Activated CD8-positive, alpha-beta T cell treated with anti-CD3 and anti-CD28 coated beads, Interleukin-2, amount 10 ng/mL, durations not matched to agents 7 days and 5 days (primary cell): ENCODE data around the gene SUN3. TPM values are rescaled to one million over a fixed set of nuclear protein-coding genes. Genes with fewer than 3 reads are reported as not detected.

Experiments
- ATAC-seq: fragments of 150-1000 bp; cut with Tn5 transposase; one replicate; pipeline ENCODE4 v1.10.0; 2021; ENCODE audit warnings: moderate library complexity
- CTCF ChIA-PET: fragments of 350-600 bp; sonication (Branson Sonifier 250); formaldehyde crosslinking; loops from one replicate; lab custom pipeline; 2021; ENCODE audit warnings: antibody characterized with exemption; lab: Charles Lee
- POLR2A ChIA-PET: fragments of 350-600 bp; sonication (Branson Sonifier 250); formaldehyde crosslinking; loops from one replicate; lab custom pipeline; 2021; ENCODE audit warnings: antibody characterized with exemption; lab: Charles Lee
- DNase-seq: peaks from one replicate; pipeline ENCODE4 v3.0.0-alpha.2; 2020
- H3K27ac Mint-ChIP-seq: one replicate; pipeline ENCODE4 v1.8.0; 2021; ENCODE audit warnings: mild to moderate bottlenecking, mixed read lengths
- H3K27me3 Mint-ChIP-seq: one replicate; pipeline ENCODE4 v1.8.0; 2021; ENCODE audit warnings: low read depth, mixed read lengths
- H3K36me3 Mint-ChIP-seq: one replicate; pipeline ENCODE4 v1.8.0; 2021; ENCODE audit warnings: low read depth, mixed read lengths
- H3K4me1 Mint-ChIP-seq: one replicate; pipeline ENCODE4 v1.8.0; 2021; ENCODE audit warnings: low read depth, mixed read lengths
- H3K4me3 Mint-ChIP-seq: one replicate; pipeline ENCODE4 v1.8.0; 2021; ENCODE audit warnings: mild to moderate bottlenecking, mixed read lengths
- H3K9me3 Mint-ChIP-seq: one replicate; pipeline ENCODE4 v1.8.0; 2022; ENCODE audit warnings: mixed read lengths; ENCODE audit not compliant: insufficient read depth
- total RNA-seq, 2 experiments: library from RNA; stranded (reverse); gene quantifications; one replicate each; pipeline ENCODE4 v1.2.3, GENCODE V29; 2021

The SUN3 gene, protein sequence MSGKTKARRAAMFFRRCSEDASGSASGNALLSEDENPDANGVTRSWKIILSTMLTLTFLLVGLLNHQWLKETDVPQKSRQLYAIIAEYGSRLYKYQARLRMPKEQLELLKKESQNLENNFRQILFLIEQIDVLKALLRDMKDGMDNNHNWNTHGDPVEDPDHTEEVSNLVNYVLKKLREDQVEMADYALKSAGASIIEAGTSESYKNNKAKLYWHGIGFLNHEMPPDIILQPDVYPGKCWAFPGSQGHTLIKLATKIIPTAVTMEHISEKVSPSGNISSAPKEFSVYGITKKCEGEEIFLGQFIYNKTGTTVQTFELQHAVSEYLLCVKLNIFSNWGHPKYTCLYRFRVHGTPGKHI
- under 1 TPM in 1 of 2 experiments, not detected in 1; 0.97 TPM for total RNA-seq

DNA sequence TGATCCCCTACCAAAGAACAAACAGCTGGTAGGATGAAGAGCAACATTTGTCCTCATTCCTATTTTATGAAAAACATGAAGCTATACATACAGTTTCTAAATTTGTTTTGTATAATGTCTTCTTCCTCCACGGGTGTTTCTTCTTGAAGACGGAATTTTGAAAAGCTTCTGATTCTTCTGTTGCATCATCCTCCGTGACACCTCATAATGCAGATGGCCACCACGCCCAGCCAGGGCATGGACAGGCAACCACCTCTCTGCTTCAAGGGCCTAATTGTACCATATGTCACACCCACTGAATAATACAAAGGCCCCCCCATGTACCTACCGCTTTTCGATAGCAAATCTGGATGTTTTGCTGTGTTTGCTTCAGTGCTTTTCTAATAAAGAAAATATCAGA is at the start of gene SUN3:
Gene SUN3 (minus strand): TSS at position 170 of the 400 bp plus-strand sequence. CDS start 169 bp downstream, at position 1.
- ChIA-PET CTCF (no interaction called here), POLR2A (no interaction called here)
- no peaks in the 10 kb centered on the region for H3K4me1 Mint-ChIP-seq
- H3K9me3 Mint-ChIP-seq, result peaks cover 4% of the 10 kb centered on the region
- DNase-seq (no peak), ATAC-seq (no peak)
- H3K4me3 Mint-ChIP-seq, result no peak within 1 kb of the TSS
- H3K27me3 Mint-ChIP-seq, result peaks cover 25% of the 10 kb centered on the region
- H3K27ac Mint-ChIP-seq, result no peak within 1 kb of the TSS
- no peaks in the 10 kb centered on the region for H3K36me3 Mint-ChIP-seq

- H3K27me3 Mint-ChIP-seq, result no peaks in the 10 kb centered on the region
- POLR2A ChIA-PET, result no interaction called here
Measured at GRCh38 chr7:48078470-48078869, 49.6 kb upstream of the SUN3 start.

DNA sequence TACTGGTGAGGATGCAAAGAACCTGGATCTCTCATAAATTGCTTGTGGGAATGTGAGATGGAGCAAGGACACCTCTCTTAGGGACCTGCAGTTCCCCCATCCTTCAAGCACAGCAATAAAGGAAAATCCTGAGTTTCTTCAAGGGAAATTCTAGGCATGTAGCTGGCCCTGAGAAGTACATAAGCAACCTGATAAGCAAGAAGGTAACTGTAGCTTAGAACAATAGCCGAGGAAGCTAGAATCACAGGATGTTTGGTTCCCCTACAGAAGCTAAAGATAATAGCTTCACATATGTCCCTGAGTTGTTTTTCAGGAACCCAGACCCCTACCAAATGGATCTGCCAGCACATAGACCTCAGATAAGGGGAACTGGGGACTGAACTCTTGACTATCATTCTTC is 48.5 kb upstream of the SUN3 start:
- Mint-ChIP-seq H3K27ac (no peak overlapping the region), H3K36me3 (peaks cover 3% of the 10 kb centered on the region), H3K4me1 (peaks cover 7% of the 10 kb centered on the region), H3K9me3 (no peaks in the 10 kb centered on the region), H3K27me3 (no peaks in the 10 kb centered on the region), H3K4me3 (no peak overlapping the region)
- ChIA-PET CTCF (interaction anchor here (1.4 kb wide), 1 partner anchor 10 kb away, joined by 3 read pairs; no protein-coding TSS in a partner anchor), POLR2A (no interaction called here)
- DNase-seq, result no peak
- ATAC-seq, result no peak

More at GRCh38 chr7:48078470-48078869, 49.6 kb upstream of the SUN3 start:
- peaks cover 5% of the 10 kb centered on the region for H3K36me3 Mint-ChIP-seq
- no peaks in the 10 kb centered on the region for H3K9me3 Mint-ChIP-seq
- H3K4me1 Mint-ChIP-seq, result peaks cover 16% of the 10 kb centered on the region
- CTCF ChIA-PET, result interaction anchor here (1.4 kb wide), 1 partner anchor 11 kb away, joined by 3 read pairs; no protein-coding TSS in a partner anchor
- no peak for DNase-seq
- no peak overlapping the region for H3K4me3 Mint-ChIP-seq
- ATAC-seq, result no peak
- H3K27ac Mint-ChIP-seq, result no peak overlapping the region

GRCh38 chr7:48074204-48074654 is 45.3 kb upstream of the SUN3 start:
- H3K4me3 Mint-ChIP-seq, result no peak overlapping the region
- ATAC-seq (no peak), DNase-seq (no peak)
- no peaks in the 10 kb centered on the region for H3K27me3 Mint-ChIP-seq
- peaks cover 3% of the 10 kb centered on the region for H3K36me3 Mint-ChIP-seq
- H3K9me3 Mint-ChIP-seq, result peaks cover 4% of the 10 kb centered on the region
- POLR2A ChIA-PET, result no interaction called here
- peaks cover 4% of the 10 kb centered on the region for H3K4me1 Mint-ChIP-seq
- H3K27ac Mint-ChIP-seq, result no peak overlapping the region
- CTCF ChIA-PET, result no interaction called here

GRCh38 chr7:48067475-48067874 is 38.6 kb upstream of the SUN3 start:
- no peak for ATAC-seq
- no peaks in the 10 kb centered on the region for H3K36me3 Mint-ChIP-seq
- POLR2A ChIA-PET, result no interaction called here
- H3K4me3 Mint-ChIP-seq, result no peak overlapping the region
- no peak for DNase-seq
- no peaks in the 10 kb centered on the region for H3K4me1 Mint-ChIP-seq
- no peak overlapping the region for H3K27ac Mint-ChIP-seq
- H3K9me3 Mint-ChIP-seq, result peaks cover 4% of the 10 kb centered on the region
- CTCF ChIA-PET, result interaction anchor here (1.0 to 1.1 kb wide), 2 partner anchors 11 to 99 kb away, joined by 3 read pairs; no protein-coding TSS in a partner anchor
- no peaks in the 10 kb centered on the region for H3K27me3 Mint-ChIP-seq

DNA sequence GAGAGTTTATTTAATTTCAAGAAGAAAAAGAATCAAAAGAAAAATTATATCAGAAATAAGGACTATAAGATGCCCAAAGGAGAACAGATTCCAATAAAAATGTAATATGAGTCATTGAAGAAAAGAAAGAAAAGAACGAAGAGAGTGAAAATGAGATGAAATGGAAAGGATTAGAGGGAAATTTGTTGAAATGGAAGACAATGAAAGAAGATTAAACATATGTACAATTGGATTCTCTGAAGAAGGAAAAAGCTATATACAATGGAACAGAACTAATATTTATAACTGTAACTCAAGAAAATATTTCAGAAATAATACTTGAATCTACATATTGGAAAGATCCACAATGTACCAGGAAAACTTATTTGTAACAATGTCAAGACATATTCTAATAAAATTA is 35.1 kb upstream of the SUN3 start:
- Mint-ChIP-seq H3K36me3 (no peaks in the 10 kb centered on the region), H3K9me3 (no peaks in the 10 kb centered on the region), H3K4me1 (peaks cover 3% of the 10 kb centered on the region), H3K27ac (no peak overlapping the region), H3K4me3 (no peak overlapping the region), H3K27me3 (no peaks in the 10 kb centered on the region)
- ChIA-PET CTCF (no interaction called here), POLR2A (no interaction called here)
- ATAC-seq (no peak), DNase-seq (no peak)

GRCh38 chr7:48059706-48060105 is 30.8 kb upstream of the SUN3 start:
- H3K9me3 Mint-ChIP-seq, result peaks cover 8% of the 10 kb centered on the region
- CTCF ChIA-PET, result interaction anchor here (0.8 kb wide), 1 partner anchor 25 kb away, joined by 3 read pairs; no protein-coding TSS in a partner anchor
- no peak for DNase-seq
- no peak overlapping the region for H3K4me3 Mint-ChIP-seq
- peaks cover 6% of the 10 kb centered on the region for H3K4me1 Mint-ChIP-seq
- H3K27ac Mint-ChIP-seq, result no peak overlapping the region
- POLR2A ChIA-PET, result no interaction called here
- peaks cover 6% of the 10 kb centered on the region for H3K36me3 Mint-ChIP-seq
- no peaks in the 10 kb centered on the region for H3K27me3 Mint-ChIP-seq
- ATAC-seq, result no peak

- ChIA-PET CTCF (no interaction called here), POLR2A (no interaction called here)
- ATAC-seq (no peak), DNase-seq (no peak)
- Mint-ChIP-seq H3K36me3 (peaks cover 6% of the 10 kb centered on the region), H3K27ac (no peak overlapping the region), H3K4me1 (peaks cover 6% of the 10 kb centered on the region), H3K27me3 (no peaks in the 10 kb centered on the region), H3K9me3 (peaks cover 8% of the 10 kb centered on the region), H3K4me3 (no peak overlapping the region)
Measured at GRCh38 chr7:48058990-48059389, 30.1 kb upstream of the SUN3 start.

DNA sequence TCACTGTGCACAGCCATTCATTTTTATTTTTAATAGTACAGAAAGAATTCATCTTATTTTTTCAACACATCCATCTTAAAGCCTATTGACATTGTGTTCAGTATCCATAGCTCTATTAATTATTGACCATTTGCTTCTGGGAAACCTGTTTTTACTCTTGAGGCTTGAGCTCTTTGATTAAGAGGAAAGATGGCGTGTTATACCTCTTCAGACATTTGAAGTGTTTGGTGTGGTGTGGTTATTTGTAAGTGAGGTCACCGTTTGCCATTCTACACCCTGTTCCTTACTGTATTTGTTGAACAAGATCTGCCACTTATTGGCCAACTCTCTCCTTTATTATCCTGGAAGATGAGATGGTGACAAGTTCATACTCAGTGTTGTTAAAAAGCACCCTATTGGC is 24.8 kb upstream of the SUN3 start:
- no peak overlapping the region for H3K4me3 Mint-ChIP-seq
- H3K36me3 Mint-ChIP-seq, result peaks cover 6% of the 10 kb centered on the region
- ChIA-PET CTCF (interaction anchor here (1.2 to 1.3 kb wide), 2 partner anchors 9 to 62 kb away, joined by 3 to 4 read pairs; no protein-coding TSS in a partner anchor), POLR2A (no interaction called here)
- DNase-seq (no peak), ATAC-seq (no peak)
- H3K27me3 Mint-ChIP-seq, result no peaks in the 10 kb centered on the region
- no peak overlapping the region for H3K27ac Mint-ChIP-seq
- H3K4me1 Mint-ChIP-seq, result peaks cover under 1% of the 10 kb centered on the region
- peaks cover 8% of the 10 kb centered on the region for H3K9me3 Mint-ChIP-seq

DNA sequence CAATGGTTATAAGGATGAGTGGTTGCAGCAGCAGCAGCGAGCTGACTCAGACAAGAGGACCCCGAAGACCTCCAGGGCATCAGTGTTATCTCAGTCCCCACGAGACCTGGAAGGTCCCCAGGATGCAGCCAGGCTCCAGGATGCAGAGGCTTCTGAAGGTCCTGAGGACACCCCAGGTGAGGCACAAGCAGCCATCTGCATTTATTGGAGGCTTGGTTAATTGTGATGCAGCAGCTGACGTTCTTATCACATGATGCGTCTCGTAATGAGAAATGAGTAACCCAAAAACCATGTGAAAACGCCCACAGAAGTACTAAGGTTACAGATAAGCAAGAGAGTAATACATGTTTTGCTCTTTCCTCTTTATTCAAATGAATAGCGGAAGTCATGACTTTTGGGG is 23.8 kb upstream of the SUN3 start:
- Mint-ChIP-seq H3K27me3 (no peaks in the 10 kb centered on the region), H3K9me3 (peaks cover 8% of the 10 kb centered on the region), H3K4me3 (no peak overlapping the region), H3K27ac (no peak overlapping the region), H3K36me3 (peaks cover 2% of the 10 kb centered on the region), H3K4me1 (no peaks in the 10 kb centered on the region)
- ATAC-seq (no peak), DNase-seq (no peak)
- ChIA-PET CTCF (interaction anchor here (1.2 to 1.3 kb wide), 2 partner anchors 10 to 61 kb away, joined by 3 to 4 read pairs; no protein-coding TSS in a partner anchor), POLR2A (no interaction called here)

DNA sequence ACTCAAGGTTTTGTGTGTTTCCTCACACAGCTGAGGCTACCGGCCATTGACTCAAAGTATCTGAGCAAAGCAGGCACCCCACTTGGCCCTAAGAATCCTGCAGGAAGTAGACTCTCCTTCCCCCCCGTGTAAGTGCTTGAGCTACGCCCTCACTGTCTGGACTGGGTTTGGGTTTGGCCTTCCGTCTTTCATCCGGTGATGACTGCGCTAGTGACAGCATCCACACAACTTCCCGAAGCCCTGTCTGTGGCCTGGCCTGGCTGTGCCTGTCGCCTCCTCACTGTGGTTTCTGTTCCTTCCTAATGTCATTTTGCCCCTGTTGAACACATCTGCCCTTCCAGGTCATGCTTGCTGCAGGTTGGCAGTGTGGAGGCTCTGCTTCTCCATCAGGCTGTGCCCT is 20.9 kb upstream of the SUN3 start:
- Mint-ChIP-seq H3K4me3 (no peak overlapping the region), H3K27ac (no peak overlapping the region), H3K27me3 (no peaks in the 10 kb centered on the region), H3K4me1 (peaks cover 16% of the 10 kb centered on the region), H3K36me3 (no peaks in the 10 kb centered on the region), H3K9me3 (peaks cover 3% of the 10 kb centered on the region)
- ATAC-seq (no peak), DNase-seq (no peak)
- POLR2A ChIA-PET, result no interaction called here
- CTCF ChIA-PET, result interaction anchor here (1.2 kb wide), 1 partner anchor 61 kb away, joined by 3 read pairs; no protein-coding TSS in a partner anchor

DNA sequence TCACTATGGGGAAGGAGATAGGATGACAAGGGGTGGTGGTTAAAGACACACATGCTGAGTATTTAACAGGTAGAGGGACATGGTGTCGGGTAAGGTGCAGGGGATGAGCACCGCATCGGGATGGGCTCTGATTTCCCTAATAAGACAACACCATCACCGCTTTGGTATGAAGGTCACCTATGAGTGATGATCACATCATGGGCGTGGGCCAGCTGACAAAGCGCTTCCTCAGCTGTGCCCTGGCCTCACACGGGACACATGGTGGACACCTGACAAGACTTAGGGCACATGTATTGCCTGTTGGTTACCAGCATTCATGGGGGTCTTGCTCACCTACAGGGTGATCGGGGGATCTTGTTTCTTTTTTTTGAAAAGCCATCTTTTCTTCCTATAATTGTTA is 19.2 kb upstream of the SUN3 start:
- ATAC-seq (no peak), DNase-seq (no peak)
- H3K4me1 Mint-ChIP-seq, result peaks cover 18% of the 10 kb centered on the region
- no peaks in the 10 kb centered on the region for H3K36me3 Mint-ChIP-seq
- peaks cover 3% of the 10 kb centered on the region for H3K9me3 Mint-ChIP-seq
- ChIA-PET CTCF (interaction anchor here (1.0 kb wide), 1 partner anchor 56 kb away, joined by 4 read pairs; no protein-coding TSS in a partner anchor), POLR2A (interaction anchor here (1.4 kb wide), 1 partner anchor 40 kb away, joined by 4 read pairs; no protein-coding TSS in a partner anchor)
- no peak overlapping the region for H3K27ac Mint-ChIP-seq
- no peak overlapping the region for H3K4me3 Mint-ChIP-seq
- H3K27me3 Mint-ChIP-seq, result no peaks in the 10 kb centered on the region
